Measurements from ENCODE around the gene OAS2.
"Not testable (repeated sequence)": the region's sequence is repeated elsewhere in the genome, so short reads cannot be mapped to it uniquely, and the experiment has no call there.

The OAS2 gene

DNA sequence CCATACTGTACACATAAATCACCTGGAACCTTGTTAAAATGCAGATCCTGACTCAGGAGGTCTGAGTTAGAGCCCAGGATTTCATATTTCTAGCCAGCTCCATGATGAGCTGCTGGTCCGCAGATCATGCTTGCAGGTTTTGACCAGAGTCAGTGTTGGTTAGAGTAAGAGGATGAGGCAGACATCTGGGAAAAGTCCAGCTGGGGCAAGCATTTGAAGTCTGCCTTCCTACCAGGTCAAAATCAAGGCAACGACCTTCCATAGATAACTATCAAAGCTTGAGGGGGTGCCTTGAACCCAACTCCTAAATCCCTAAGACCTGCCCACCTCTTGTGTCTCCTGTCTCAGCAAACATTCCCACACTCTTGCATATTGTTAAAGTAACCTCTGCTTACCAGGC, 9.2 kb downstream of the OAS2 start:
- no peak for DNase-seq

DNA sequence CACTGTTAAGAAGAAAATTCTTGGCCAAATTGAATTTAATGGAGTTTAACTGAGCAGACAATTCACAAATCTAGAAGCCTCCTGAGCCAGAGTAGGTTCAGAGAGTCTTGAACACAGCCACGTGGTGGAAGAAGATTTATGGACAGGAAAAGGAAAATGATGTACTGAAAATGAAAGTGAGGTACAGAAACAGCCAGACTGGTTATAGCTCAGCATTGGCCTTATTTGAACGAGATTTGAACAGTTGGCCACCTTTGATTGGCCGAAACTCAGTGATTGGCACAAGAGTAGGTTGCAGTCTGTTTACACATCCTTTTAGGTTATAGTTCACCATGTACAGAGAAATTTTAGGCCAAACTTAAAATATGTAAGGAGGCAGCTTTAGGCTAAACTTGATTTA, 9.9 kb downstream of the OAS2 start:
- peak in 1 of 2 donors; percentile 22 for DNase-seq

DNA sequence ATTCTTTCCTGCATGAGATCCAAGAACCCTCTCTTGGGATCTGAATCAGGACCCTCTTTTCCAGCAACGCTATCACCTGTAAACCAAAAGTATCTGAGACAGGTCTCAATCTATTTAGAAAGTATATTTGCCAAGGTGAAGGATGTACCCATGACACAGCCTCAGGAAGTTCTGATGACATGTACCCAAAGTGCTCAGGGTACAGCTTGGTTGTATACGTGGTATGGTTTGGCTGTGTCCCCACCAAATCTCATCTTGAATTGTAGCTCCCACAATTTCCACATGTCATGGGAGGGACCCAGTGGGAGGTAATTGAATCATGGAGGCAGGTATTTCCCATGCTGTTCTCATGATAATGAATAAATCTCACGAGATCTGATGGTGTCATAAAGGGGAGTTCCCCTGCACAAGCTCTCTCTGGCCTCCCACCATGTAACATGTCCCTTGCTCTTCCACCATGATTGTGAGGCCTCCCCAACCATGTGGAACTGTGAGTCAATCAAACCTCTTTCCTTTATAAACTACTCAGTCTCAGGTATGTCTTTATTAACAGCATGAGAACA, 10.6 kb downstream of the OAS2 start:
- DNase-seq: not testable (repeated sequence)

DNA sequence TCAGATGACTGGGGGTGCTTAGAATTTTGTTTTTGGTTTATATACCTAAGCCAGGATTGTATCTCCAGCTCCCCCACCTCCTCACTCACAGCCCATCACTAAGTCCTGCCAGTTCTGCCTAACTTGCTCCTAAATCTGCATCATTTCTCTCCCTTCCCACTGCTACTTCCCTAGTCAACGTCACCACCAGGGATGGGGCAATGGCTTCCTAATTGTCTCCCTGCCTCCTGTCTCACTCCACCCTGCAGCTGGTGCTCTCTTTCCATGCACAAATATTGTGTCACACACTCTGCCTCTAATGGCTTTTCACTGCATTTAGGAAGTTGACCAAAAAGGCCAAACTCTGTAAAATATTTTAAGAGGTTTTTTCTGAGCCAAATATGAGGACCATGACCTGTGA, 11.5 kb downstream of the OAS2 start:
- DNase-seq: no peak

DNA sequence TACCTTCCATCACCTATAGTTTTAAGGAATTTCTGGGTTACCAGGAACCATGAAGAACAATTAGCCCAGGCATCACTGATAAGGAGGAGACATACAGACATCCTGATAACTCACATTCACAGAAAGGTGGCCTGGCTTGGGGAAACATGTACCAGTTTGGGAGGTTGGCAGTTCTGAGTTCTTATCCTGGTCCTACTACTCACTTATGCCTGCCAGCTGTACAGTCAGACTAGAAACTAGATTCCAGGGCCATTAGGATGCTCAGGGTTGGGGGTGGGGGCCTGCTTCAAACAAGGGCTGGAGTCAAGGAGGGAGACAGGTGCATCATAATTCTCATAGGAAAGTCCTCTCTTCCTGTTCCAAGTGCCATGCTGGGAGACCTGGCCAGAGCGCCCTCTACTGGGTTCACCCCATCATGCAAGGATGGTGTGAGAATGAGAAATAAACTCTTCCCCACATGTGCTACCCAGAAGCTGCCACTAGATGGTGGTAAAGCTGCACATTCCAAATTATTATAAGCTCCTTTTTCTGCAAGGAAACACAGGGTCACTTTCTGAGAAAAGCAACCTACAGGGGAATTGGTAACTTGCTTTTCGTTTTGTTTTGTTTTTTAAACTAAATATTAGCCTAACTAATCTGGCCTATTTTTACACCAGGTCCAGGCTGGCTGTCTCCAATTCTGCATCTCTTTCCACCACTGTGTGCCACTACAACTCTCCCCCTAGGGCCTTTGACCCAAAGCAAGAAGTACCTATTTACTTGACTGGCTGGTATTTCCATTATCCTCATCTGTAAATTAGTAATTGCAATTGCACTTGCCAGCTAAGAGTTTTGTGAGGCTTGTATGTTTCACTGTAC, 14.5 kb downstream of the OAS2 start:
- peak; percentile 59 to 67 for DNase-seq

DNA sequence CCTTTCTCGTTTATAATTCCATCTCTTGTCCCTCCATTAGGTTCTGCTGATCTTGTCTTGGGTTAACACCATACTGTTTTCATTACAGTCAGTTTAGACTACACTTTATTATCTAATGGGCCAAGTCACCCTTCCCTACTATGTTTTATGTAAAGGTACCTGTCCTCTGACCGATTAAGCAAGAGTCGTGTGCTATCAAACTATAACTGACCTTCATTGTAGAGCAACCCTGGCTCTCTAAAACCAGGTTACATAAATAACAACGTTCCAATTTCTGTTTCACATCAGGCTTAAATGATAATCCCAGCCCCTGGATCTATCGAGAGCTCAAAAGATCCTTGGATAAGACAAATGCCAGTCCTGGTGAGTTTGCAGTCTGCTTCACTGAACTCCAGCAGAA, 16.7 kb downstream of the OAS2 start:
- no peak for DNase-seq

DNA sequence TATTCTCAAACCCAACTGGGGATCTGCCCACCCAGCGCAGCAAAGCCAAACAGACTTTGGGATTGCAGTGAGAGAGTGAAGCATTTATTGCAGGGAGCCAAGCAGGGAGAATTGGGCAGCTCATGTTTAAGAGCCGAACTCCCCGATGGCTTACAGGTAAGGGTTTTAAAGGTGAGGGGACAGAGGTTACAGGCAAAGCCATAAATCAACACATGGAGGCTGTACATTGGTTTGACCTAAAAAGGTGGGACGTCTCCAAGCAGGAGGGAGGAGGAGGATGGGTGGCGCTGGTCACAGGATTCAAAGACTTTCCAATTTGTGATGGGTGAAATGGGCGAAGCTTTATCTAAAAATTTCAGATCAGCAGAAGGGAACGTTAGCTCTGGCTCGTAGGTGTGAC, 18.2 kb downstream of the OAS2 start:
- DNase-seq: no peak

DNA sequence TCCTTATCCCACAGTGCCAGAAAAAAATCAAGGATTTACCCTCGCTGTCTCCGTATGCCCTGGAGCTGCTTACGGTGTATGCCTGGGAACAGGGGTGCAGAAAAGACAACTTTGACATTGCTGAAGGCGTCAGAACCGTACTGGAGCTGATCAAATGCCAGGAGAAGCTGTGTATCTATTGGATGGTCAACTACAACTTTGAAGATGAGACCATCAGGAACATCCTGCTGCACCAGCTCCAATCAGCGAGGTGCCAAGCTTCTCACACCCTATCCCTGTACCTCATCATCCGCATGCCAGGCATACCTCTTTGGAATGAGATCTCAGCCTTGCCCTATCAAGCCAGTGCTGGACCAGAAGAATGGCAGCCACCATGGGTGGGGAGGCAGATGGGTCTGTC, 19.2 kb downstream of the OAS2 start:
- DNase-seq: no peak

DNA sequence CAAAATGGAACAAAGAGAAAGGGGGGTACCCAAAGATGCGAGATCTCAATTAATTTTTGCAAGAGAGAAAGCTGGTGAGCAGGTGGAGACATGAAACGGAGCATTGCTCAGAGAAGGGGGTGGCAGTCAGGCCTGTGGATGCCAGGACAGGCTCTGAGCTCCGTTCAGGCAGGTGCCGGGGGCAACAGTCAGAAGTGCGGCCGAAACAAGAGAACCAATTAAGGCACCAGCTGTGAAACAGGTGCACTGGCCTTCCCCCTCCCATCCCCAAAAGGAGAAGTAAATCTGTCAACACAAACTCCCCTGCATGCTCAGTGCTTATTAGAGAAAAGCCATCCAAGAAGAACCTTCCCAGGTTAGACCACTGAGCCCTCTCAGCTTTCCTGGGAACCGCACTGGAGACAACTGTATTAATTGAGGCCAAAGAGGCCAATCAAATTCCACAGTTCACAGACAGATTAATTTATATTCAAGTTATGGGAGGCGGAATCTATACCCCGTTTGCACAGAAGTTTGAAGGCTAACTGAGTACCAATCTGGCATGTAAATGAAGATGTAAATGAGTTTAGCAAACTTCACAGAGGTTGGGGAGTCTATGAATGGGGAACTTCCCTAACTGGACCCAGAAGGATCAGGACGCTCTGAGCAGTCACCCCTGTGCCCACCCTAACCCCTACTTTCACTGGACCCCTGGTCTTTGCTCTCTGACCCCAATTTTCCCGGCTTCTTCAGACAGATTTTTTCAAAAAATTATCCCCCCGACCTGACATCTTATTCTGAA, 20.9 kb downstream of the OAS2 start:
- peak in 1 of 2 donors; percentile 39 for DNase-seq

DNA sequence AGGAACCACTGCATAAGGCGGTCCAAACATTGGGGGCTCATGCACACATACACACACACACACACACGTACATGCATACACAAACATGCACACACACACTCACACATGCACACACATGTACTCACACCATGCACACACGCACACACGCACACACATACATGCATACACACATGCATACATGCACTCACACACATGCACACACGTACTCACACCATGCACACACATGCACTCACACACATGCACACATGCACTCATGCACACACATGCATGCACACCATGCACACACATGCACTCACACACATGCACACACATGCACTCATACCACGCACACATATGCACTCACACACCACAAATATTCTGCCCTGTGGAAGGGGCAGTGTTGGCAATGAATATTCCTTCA, 22.1 kb downstream of the OAS2 start:
- DNase-seq: no peak

DNA sequence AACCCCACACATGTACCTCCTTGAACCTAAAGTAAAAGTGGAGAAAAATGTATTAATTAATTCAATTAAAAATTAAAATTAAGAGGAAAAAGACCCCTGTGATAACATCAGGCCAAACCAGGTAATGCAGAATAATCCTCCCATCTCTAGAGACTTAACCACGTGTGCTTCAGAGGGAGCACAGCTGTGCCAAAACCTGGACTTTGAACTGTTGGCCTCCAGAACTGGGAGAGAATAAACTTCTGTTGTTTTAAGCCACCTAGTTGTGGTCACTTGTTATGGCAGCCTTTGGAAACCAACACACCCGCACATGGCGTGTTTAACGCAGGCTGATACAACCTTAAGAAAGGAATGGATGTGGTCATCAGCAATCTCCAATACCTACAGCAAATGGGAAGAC, 23.8 kb downstream of the OAS2 start:
- DNase-seq: no peak

DNA sequence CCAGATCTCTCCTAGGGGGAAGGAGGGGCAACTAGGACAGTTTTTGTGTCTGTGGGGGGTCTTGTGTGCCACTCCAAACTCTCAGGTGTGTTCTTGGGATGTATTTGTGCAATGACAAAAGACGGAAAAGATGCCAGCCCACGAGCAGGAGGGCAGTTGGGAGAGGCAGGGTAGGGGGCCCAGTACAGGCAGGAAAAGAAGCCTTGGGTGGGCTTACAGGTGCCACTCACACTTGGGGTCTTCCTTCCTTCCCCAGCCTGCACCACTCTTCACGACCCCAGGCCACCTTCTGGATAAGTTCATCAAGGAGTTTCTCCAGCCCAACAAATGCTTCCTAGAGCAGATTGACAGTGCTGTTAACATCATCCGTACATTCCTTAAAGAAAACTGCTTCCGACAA, 24.4 kb downstream of the OAS2 start:
- no peak for DNase-seq

DNA sequence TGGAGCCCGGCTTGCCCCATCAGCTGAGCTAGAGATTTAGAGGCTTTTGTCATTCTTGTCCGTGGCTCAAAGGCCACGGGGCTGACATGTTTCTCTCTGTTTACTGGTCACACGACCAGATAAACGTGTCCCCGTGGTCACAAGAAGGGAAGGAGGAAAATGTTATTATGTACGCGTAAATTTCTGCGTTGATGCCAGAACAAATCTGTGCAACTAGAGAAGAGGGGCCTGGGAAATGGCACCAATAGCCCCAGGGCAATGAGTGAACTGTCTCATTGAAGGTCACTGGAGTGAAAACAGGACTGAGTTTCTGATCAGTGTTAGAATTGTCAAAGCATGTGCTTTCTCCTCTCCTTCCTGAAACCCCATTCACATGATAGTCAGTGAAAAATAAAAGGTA, 25.3 kb downstream of the OAS2 start:
- no peak for DNase-seq

DNA sequence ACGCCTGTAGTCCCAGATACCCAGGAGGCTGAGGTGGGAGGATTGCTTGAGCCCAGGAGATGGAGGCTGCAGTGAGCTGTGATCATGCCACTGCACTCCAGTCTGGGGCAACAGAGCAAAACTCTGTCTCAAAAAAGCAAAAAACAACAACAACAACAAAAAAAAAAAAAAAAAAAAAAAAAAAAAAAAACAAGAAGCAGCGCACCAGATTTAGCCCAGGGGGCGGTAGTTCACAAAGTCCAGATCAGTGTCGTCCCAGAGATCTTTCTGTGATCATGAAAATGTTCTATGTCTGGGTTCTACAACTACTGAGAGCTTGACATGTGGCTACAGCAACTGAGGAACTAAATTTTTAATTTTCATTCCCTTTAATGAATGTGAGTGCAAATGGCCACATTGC, 27.4 kb downstream of the OAS2 start:
- no peak for DNase-seq

DNA sequence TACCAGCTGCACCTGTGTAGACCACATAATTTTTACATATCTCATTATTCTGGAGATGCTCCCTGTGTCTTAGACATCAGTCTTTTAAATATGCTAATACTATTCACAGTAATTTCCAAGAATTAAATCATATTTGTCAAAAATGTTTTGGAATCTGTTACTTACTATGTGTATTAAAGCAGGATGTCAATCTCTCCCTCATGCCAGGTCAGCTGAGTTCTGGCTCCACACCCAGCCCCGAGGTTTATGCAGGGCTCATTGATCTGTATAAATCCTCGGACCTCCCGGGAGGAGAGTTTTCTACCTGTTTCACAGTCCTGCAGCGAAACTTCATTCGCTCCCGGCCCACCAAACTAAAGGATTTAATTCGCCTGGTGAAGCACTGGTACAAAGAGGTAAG, 27.9 kb downstream of the OAS2 start:
- DNase-seq: no peak

DNA sequence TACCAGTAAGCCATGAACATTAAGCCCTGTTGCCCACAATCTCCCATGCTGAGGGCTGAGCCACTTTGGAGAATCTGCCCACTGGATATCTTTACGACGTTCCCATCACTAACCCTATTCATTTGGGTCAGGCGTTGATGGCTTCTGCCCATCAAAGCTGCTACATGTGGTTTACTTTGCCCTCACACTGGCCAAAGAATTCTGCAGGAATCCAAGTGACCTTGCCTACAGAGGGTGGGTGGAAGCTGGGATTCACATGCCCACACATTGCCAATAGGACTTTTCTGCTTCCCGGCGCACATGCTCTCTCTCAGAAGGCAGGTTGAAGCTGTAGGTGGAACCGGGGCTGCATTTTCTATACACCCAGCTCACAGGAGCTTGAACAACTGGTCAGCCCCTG, 28.3 kb downstream of the OAS2 start:
- no peak for DNase-seq

DNA sequence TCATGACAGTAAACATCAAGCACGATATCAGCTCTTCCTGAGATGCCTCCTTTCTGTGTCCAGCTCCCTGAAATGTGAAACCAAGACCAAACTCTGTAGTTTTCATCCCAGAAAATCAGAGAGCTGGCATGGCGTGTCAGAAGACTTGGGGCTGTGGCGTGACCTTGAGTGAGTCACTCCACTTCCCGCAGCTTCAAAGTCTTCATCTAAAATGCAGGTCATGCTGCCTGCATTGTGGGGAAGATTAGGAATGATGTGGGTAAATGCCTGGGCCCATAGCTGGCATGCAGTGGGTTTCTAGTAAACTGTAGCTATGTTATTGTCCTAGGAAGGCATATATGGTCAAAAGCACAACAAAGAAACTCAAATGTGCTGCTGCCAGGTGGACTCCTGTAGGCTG, 28.8 kb downstream of the OAS2 start:
- no peak for DNase-seq

DNA sequence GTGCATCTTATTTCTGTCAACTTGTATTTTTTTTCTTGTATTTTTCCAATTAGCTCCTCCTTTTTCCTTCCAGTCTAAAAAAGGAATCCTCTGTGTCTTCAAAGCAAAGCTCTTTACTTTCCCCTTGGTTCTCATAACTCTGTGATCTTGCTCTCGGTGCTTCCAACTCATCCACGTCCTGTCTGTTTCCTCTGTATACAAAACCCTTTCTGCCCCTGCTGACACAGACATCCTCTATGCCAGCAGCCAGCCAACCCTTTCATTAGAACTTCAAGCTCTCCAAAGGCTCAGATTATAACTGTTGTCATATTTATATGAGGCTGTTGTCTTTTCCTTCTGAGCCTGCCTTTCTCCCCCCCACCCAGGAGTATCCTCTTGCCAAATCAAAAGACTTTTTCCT, 32.4 kb downstream of the OAS2 start:
- DNase-seq: no peak

DNA sequence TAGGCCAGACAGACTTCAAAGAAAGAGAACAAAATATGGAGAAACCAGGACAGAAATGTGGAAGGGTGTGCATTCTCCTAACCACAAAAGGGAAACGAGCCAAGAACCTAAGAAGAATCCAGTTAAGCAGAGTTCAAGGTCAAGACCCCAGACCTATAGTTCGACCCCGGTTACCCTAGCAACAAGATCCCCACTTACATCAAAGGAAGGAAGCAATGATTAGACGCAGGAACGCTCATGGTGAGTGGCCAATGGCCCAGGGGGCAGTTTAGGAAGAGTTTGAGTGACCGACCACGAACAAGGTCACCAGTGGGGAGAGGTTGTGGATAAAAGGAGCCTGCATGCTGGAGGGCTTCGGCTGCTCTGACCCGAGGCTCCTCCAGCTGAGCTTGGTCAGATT, 36.2 kb downstream of the OAS2 start:
- DNase-seq: no peak

DNA sequence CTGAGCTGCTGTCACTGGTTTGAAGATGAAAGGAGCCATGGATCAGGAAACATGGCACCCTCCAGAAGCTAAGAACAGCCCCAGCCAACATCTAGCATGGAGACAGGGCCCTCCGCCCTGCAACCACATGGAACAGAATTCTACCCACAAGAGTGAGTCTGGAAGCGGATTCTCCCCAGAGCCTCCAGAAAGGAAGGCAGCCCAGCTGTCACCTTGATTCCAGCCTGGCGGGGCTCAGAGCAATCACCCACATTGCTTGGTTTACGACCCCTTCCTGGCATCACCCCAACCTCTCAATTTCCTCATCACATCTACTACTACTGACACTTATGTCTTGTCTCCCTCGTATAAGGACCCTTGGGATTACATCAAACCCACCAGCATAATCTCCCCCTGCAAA, 38.5 kb downstream of the OAS2 start:
- DNase-seq: no peak

DNA sequence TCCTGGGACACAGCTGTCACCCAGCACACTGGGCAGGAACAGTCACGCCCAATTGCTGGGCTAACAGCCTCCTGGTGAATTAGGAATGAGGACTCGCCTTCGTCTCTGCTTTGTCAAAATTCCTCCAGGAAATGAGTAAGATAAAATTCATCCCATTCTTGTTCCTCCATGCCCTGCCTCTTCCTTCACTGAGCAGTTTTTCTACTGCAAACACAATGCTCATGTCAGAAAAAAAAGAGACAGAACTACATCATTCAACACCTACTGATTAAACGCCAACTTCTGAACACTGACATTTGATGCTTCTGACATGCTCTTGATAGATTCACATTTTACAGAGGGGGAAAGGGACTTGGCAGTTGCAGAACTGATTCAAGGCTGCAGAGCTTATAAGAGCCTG, 40.7 kb downstream of the OAS2 start:
- DNase-seq: no peak

DNA sequence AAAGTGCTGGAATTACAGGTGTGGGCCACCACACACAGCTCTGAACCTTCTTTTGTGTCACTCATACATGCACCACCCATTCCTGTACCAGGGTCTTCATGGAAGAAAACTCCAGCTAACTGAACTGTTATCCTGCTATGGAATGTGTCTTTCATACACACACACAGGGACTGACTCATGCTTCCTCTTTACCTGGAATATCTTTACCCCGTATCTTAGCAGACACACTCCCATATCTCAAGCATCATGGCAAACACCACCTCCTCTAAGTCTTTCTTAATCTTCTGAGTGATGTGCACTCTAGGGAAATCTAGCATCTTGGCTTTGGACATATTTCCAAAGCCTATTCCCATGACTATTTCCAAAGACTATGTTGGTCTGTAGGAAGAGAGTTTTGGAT, 43.2 kb downstream of the OAS2 start:
- DNase-seq: no peak

DNA sequence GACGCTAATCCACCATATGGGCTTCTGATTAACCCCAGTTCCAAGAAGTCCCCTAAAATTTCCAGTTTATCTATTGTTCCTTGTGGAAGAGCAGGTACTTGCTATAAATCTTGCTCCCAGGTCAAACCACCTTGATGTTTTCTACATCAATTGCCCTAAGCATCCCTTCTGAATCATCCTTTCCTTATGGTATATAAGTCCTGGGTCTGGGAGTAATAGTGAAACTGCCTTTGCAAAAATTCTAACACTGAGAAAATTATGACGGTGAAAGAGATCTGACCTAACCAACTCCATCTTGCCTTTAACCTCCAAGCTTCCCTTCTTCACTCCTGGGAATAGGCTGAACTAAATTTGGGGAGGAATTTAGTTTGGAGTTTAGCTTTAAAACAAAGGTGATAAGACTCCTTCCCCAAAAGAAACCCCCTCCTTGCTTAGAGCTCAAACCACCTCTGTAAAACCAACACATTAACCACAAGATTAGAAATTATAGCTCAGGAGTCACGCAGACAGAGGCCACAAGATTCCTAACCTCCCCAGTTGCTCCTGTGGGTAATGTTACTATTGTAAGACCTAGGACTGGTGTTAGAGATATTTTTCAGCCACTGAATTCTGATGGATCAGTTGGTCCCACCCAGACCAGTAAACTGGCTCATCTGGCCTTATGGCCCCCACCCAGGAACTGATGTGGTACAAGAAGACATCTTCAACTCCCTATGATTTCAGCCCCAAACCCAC, 44.4 kb downstream of the OAS2 start:
- DNase-seq: no peak

Data from CD4-positive, alpha-beta T cell treated with Interleukin-1 beta for 1 hour (primary cell).